SK-N-SH treated with all-trans-retinoic acid at 6 μM for 48 hours (cell line): ENCODE results near the gene SIM1.

Source experiments
- ATAC-seq: fragments of 200-7000 bp; cut with Tn5 transposase; 3 replicates; pipeline ENCODE4 v1.9.1; 2020; ENCODE audit warnings: mild to moderate bottlenecking, moderate library complexity
- ARNTL ChIP-seq: fragments of 450-650 bp; formaldehyde crosslinking; IDR thresholded peaks from 2 replicates; pipeline ENCODE4 v1.5.0; 2020; ENCODE audit warnings: low read depth, mild to moderate bottlenecking, moderate library complexity, borderline replicate concordance
- BACH2 ChIP-seq: fragments of 250-450 bp; sonication (Bioruptor Pico); IDR thresholded peaks from 2 replicates; pipeline ENCODE4 v1.9.0; 2021; ENCODE audit warnings: mild to moderate bottlenecking, borderline replicate concordance
- CSDC2 ChIP-seq: fragments of 250-450 bp; sonication (Bioruptor Pico); IDR thresholded peaks from 2 replicates; pipeline ENCODE4 v1.5.0; 2020; ENCODE audit warnings: mild to moderate bottlenecking, moderate library complexity
- ESRRG ChIP-seq: fragments of 250-450 bp; sonication (Bioruptor Pico); IDR thresholded peaks from 2 replicates; pipeline ENCODE4 v1.6.1; 2021; ENCODE audit warnings: mild to moderate bottlenecking
- GLIS3 ChIP-seq: fragments of 250-450 bp; sonication (Bioruptor Pico); IDR thresholded peaks from 2 replicates; pipeline ENCODE4 v1.5.0; 2020; ENCODE audit warnings: mild to moderate bottlenecking, moderate library complexity
- ISL1 ChIP-seq: fragments of 250-450 bp; sonication (Bioruptor Pico); IDR thresholded peaks from 2 replicates; pipeline ENCODE4 v2.1.2; 2022; ENCODE audit warnings: mild to moderate bottlenecking, moderate library complexity
- PPARA ChIP-seq: fragments of 250-450 bp; sonication (Bioruptor Pico); IDR thresholded peaks from 2 replicates; pipeline ENCODE4 v1.5.0; 2020; ENCODE audit warnings: mild to moderate bottlenecking, borderline replicate concordance
- RARB ChIP-seq: fragments of 250-450 bp; sonication (Bioruptor Pico); IDR thresholded peaks from 2 replicates; pipeline ENCODE4 v1.8.0; 2021; ENCODE audit warnings: mild to moderate bottlenecking, moderate library complexity
- SNAI2 ChIP-seq: fragments of 250-450 bp; sonication (Bioruptor Pico); IDR thresholded peaks from 2 replicates; pipeline ENCODE4 v1.5.0; 2020; ENCODE audit warnings: mild to moderate bottlenecking, moderate library complexity
- TCF4 ChIP-seq: fragments of 250-450 bp; sonication (Bioruptor Pico); IDR thresholded peaks from 2 replicates; pipeline ENCODE4 v1.8.0; 2021; ENCODE audit warnings: mild to moderate bottlenecking, moderate library complexity, borderline replicate concordance
- TOX ChIP-seq: fragments of 250-450 bp; sonication (Bioruptor Pico); IDR thresholded peaks from 2 replicates; pipeline ENCODE4 v1.8.0; 2021; ENCODE audit warnings: mild to moderate bottlenecking, moderate library complexity, borderline replicate concordance
- ZC3H10 ChIP-seq: fragments of 250-450 bp; sonication (Bioruptor Pico); IDR thresholded peaks from 2 replicates; pipeline ENCODE4 v1.5.1; 2021; ENCODE audit warnings: mild to moderate bottlenecking, moderate library complexity
- ZFP3 ChIP-seq: fragments of 250-450 bp; sonication (Bioruptor Pico); IDR thresholded peaks from 2 replicates; pipeline ENCODE4 v1.5.0; 2020; ENCODE audit warnings: mild to moderate bottlenecking, moderate library complexity
- ZFP30 ChIP-seq: fragments of 450-650 bp; formaldehyde crosslinking; IDR thresholded peaks from 2 replicates; pipeline ENCODE4 v1.5.0; 2022; ENCODE audit warnings: mild to moderate bottlenecking, moderate library complexity
- ZNF565 ChIP-seq: fragments of 450-650 bp; formaldehyde crosslinking; conservative IDR thresholded peaks from 2 replicates; pipeline ENCODE4 v1.5.0; 2020; ENCODE audit warnings: low read depth, mild to moderate bottlenecking, moderate library complexity
- ZNF70 ChIP-seq: fragments of 450-650 bp; formaldehyde crosslinking; IDR thresholded peaks from 2 replicates; pipeline ENCODE4 v1.5.0; 2020; ENCODE audit warnings: mild to moderate bottlenecking, moderate library complexity
- ZNF8 ChIP-seq: fragments of 450-650 bp; formaldehyde crosslinking; IDR thresholded peaks from 2 replicates; pipeline ENCODE4 v1.5.0; 2020; ENCODE audit warnings: mild to moderate bottlenecking, moderate library complexity
- TF ChIP-seq, protein P1 (sequence below): fragments of 250-450 bp; sonication (Bioruptor Pico); IDR thresholded peaks from 2 replicates; pipeline ENCODE4 v1.8.0; 2021; ENCODE audit warnings: low read depth, mild to moderate bottlenecking, moderate library complexity, borderline replicate concordance
- TF ChIP-seq, protein P2 (sequence below): fragments of 250-450 bp; sonication (Bioruptor Pico); IDR thresholded peaks from 2 replicates; pipeline ENCODE4 v1.5.1; 2020; ENCODE audit warnings: low read depth, mild to moderate bottlenecking, moderate library complexity
- TF ChIP-seq, protein P3 (sequence below): fragments of 250-450 bp; sonication (Bioruptor Pico); IDR thresholded peaks from 2 replicates; pipeline ENCODE4 v1.8.0; 2020; ENCODE audit warnings: mild to moderate bottlenecking, moderate library complexity, borderline replicate concordance
- TF ChIP-seq, protein P4 (sequence below): fragments of 250-450 bp; sonication (Bioruptor Pico); IDR thresholded peaks from 2 replicates; pipeline ENCODE4 v1.5.0; 2020; ENCODE audit warnings: mild to moderate bottlenecking, moderate library complexity

SIM1 gene

DNA sequence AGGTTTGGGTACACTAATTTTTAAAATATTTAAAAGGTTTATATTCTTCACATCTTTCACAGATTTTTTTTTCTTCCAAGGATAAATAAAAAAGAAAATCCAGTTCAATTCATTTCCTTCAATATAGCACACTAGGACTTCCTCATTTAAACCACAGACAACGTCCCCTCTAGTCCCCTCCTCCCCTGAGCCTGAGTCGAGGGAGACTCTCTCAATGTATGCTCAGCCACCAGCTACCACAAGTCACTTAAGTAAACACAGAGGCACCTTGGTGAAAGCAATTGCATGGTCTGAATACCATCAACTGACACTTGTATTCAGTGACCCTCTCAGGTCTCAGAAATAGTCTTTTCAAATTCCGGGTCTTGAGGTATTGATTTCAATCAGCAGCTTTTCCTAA is 88.6 kb downstream of the SIM1 start:
- TF ChIP-seq TCF4 (CRISPR knock-in tag) (no peak), ARNTL (CRISPR knock-in tag) (no peak), ZC3H10 (CRISPR knock-in tag) (no peak), ESRRG (no peak), ZNF565 (CRISPR knock-in tag) (no peak), SNAI2 (CRISPR knock-in tag) (no peak), RARB (CRISPR knock-in tag) (no peak), ZFP30 (CRISPR knock-in tag) (no peak), ZFP3 (CRISPR knock-in tag) (no peak), CSDC2 (no peak)
- TF ChIP-seq, protein P1, sequence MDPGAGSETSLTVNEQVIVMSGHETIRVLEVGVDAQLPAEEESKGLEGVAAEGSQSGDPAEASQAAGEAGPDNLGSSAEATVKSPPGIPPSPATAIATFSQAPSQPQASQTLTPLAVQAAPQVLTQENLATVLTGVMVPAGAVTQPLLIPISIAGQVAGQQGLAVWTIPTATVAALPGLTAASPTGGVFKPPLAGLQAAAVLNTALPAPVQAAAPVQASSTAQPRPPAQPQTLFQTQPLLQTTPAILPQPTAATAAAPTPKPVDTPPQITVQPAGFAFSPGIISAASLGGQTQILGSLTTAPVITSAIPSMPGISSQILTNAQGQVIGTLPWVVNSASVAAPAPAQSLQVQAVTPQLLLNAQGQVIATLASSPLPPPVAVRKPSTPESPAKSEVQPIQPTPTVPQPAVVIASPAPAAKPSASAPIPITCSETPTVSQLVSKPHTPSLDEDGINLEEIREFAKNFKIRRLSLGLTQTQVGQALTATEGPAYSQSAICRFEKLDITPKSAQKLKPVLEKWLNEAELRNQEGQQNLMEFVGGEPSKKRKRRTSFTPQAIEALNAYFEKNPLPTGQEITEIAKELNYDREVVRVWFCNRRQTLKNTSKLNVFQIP (CRISPR knock-in tag): no peak
- TF ChIP-seq, protein P2, sequence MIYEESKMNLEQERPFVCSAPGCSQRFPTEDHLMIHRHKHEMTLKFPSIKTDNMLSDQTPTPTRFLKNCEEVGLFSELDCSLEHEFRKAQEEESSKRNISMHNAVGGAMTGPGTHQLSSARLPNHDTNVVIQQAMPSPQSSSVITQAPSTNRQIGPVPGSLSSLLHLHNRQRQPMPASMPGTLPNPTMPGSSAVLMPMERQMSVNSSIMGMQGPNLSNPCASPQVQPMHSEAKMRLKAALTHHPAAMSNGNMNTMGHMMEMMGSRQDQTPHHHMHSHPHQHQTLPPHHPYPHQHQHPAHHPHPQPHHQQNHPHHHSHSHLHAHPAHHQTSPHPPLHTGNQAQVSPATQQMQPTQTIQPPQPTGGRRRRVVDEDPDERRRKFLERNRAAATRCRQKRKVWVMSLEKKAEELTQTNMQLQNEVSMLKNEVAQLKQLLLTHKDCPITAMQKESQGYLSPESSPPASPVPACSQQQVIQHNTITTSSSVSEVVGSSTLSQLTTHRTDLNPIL (CRISPR knock-in tag): no peak
- TF ChIP-seq, protein P3, sequence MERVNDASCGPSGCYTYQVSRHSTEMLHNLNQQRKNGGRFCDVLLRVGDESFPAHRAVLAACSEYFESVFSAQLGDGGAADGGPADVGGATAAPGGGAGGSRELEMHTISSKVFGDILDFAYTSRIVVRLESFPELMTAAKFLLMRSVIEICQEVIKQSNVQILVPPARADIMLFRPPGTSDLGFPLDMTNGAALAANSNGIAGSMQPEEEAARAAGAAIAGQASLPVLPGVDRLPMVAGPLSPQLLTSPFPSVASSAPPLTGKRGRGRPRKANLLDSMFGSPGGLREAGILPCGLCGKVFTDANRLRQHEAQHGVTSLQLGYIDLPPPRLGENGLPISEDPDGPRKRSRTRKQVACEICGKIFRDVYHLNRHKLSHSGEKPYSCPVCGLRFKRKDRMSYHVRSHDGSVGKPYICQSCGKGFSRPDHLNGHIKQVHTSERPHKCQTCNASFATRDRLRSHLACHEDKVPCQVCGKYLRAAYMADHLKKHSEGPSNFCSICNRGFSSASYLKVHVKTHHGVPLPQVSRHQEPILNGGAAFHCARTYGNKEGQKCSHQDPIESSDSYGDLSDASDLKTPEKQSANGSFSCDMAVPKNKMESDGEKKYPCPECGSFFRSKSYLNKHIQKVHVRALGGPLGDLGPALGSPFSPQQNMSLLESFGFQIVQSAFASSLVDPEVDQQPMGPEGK (CRISPR knock-in tag): no peak
- ATAC-seq: no peak

DNA sequence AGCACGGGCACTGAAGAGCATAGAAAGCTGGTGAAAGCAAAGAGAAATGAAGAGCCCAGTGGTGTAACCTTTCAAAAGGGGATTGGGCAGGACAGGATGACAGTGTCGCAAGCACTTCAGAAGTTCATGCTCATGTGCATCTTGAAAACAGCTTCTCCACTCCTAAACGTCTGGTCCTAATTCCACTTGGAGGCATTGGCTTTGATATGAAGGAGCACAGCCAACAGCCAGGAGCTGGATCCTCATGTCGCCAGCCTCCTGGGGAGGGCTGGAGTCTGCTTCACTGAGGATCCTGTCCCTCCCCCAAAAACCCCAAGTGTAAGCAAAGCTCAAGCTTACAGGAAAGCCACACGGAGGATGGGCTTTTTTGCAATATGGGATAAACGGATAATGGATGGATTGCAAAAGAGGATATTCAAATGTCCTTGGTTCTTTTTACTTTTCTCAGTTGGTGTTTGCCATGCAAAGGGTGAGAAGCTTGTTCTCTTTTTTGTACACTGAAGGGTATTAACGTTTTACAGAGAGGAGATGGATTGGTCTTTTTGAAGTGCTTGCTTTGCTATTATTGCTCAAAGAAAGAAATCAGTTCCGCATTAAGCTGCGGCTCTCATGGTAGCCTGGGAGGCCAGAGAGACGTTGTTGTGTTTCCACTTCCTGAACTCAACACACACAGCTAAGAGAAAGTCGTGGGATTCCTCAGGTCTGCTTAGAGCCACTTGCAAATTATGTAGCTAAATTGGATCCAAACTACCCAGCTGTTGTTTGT is 92.2 kb downstream of the SIM1 start:
- ATAC-seq: no peak
- no peak for TF ChIP-seq BACH2 (CRISPR knock-in tag)
- TF ChIP-seq ARNTL (CRISPR knock-in tag): no peak
- TF ChIP-seq, protein P4, sequence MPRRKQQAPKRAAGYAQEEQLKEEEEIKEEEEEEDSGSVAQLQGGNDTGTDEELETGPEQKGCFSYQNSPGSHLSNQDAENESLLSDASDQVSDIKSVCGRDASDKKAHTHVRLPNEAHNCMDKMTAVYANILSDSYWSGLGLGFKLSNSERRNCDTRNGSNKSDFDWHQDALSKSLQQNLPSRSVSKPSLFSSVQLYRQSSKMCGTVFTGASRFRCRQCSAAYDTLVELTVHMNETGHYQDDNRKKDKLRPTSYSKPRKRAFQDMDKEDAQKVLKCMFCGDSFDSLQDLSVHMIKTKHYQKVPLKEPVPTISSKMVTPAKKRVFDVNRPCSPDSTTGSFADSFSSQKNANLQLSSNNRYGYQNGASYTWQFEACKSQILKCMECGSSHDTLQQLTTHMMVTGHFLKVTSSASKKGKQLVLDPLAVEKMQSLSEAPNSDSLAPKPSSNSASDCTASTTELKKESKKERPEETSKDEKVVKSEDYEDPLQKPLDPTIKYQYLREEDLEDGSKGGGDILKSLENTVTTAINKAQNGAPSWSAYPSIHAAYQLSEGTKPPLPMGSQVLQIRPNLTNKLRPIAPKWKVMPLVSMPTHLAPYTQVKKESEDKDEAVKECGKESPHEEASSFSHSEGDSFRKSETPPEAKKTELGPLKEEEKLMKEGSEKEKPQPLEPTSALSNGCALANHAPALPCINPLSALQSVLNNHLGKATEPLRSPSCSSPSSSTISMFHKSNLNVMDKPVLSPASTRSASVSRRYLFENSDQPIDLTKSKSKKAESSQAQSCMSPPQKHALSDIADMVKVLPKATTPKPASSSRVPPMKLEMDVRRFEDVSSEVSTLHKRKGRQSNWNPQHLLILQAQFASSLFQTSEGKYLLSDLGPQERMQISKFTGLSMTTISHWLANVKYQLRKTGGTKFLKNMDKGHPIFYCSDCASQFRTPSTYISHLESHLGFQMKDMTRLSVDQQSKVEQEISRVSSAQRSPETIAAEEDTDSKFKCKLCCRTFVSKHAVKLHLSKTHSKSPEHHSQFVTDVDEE (CRISPR knock-in tag): no peak
- no peak for TF ChIP-seq ZFP30 (CRISPR knock-in tag)
- TF ChIP-seq RARB (CRISPR knock-in tag): no peak
- no peak for TF ChIP-seq ZC3H10 (CRISPR knock-in tag)
- TF ChIP-seq CSDC2: no peak
- no peak for TF ChIP-seq ESRRG
- TF ChIP-seq TOX: no peak
- TF ChIP-seq ZNF8: no peak
- TF ChIP-seq, protein P1 (CRISPR knock-in tag): no peak
- no peak for TF ChIP-seq GLIS3 (CRISPR knock-in tag)
- TF ChIP-seq ZNF70 (CRISPR knock-in tag): no peak
- no peak for TF ChIP-seq PPARA (CRISPR knock-in tag)
- no peak for TF ChIP-seq ZFP3 (CRISPR knock-in tag)
- no peak for TF ChIP-seq ISL1 (CRISPR knock-in tag)
- TF ChIP-seq TCF4 (CRISPR knock-in tag): no peak
